Keratinocyte (primary cell): ENCODE measurements around the gene PREB.

Experiments used
- EZH2 ChIP-seq: IDR thresholded peaks from one replicate; pipeline ENCODE4 v1.6.1; 2012; ENCODE audit warnings: inconsistent platforms, mild to moderate bottlenecking, low read length, moderate library complexity
- TF ChIP-seq, protein P1 (sequence below), 3 experiments: IDR thresholded peaks in 1 of 3; conservative IDR thresholded peaks in 1 of 3; optimal IDR thresholded peaks in 1 of 3; 2 replicates in 2 of 3; 3 replicates in 1 of 3; pipeline versions ENCODE3 to v1.5.1; 2011; ENCODE audit warnings: low read length in 3 of 3, mild to moderate bottlenecking in 3 of 3, moderate library complexity in 2 of 3, control low read depth in 1 of 3, inconsistent platforms in 1 of 3; ENCODE audit not compliant: insufficient read depth in 2 of 3; ENCODE audit errors: extremely low read depth in 1 of 3

DNA sequence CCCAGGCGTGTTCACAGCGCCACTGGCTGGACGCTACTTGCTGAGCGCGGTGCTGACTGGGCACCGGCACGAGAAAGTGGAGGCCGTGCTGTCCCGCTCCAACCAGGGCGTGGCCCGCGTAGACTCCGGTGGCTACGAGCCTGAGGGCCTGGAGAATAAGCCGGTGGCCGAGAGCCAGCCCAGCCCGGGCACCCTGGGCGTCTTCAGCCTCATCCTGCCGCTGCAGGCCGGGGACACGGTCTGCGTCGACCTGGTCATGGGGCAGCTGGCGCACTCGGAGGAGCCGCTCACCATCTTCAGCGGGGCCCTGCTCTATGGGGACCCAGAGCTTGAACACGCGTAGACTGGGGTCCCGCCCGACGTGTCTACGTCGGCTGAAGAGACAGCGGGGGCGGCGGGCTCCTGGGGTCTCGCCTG lies 48.8 kb downstream of the PREB start:
- TF ChIP-seq, protein P1, sequence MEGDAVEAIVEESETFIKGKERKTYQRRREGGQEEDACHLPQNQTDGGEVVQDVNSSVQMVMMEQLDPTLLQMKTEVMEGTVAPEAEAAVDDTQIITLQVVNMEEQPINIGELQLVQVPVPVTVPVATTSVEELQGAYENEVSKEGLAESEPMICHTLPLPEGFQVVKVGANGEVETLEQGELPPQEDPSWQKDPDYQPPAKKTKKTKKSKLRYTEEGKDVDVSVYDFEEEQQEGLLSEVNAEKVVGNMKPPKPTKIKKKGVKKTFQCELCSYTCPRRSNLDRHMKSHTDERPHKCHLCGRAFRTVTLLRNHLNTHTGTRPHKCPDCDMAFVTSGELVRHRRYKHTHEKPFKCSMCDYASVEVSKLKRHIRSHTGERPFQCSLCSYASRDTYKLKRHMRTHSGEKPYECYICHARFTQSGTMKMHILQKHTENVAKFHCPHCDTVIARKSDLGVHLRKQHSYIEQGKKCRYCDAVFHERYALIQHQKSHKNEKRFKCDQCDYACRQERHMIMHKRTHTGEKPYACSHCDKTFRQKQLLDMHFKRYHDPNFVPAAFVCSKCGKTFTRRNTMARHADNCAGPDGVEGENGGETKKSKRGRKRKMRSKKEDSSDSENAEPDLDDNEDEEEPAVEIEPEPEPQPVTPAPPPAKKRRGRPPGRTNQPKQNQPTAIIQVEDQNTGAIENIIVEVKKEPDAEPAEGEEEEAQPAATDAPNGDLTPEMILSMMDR (optimal IDR thresholded peaks at IDR 0.05 in 1 of 3, IDR thresholded peaks at IDR 0.05 in 1 of 3, conservative IDR thresholded peaks at IDR 0.05 in 1 of 3; ENCODE audit: extremely low read depth in 1 of 3, insufficient read depth in 2 of 3, low read length in 3 of 3) = peak in 1 of 3 experiments; percentile 80
- no peak for TF ChIP-seq EZH2
